Hepatocyte (in vitro differentiated cells): ENCODE data around the gene PPP1R9A.

ENCODE experiments used
- CTCF ChIP-seq: fragments of 200-600 bp; sonication (generic); IDR thresholded peaks from 2 replicates; pipeline ENCODE4 v1.5.1; 2016; ENCODE audit warnings: antibody characterized with exemption, mild to moderate bottlenecking; ENCODE audit not compliant: poor library complexity
- EZH2 ChIP-seq: fragments of 200-600 bp; sonication (generic); IDR thresholded peaks from 2 replicates; pipeline ENCODE4 v1.6.1; 2016; ENCODE audit warnings: antibody characterized with exemption, mild to moderate bottlenecking, borderline replicate concordance

- TF ChIP-seq CTCF: no peak
- no peak for TF ChIP-seq EZH2
Measured at GRCh38 chr7:94898340-94898739, 9.1 kb upstream of the PPP1R9A start.
